ENCODE results near the gene FAM167B.

FAM167B gene

GRCh38 chr1:32246888-32247273 lies at the start of gene FAM167B:
TSS of gene FAM167B (plus strand) at chr1:32247222. CDS start at chr1:32247422, 200 bp downstream.
- DNase-seq, result no peak

- DNase-seq, result no peak
Measured at GRCh38 chr1:32197837-32198236, 49.2 kb upstream of the FAM167B start.

GRCh38 chr1:32198237-32199042 lies 48.6 kb upstream of the FAM167B start:
- no peak for DNase-seq

GRCh38 chr1:32199043-32199716 lies 47.8 kb upstream of the FAM167B start:
- no peak for DNase-seq

DNA sequence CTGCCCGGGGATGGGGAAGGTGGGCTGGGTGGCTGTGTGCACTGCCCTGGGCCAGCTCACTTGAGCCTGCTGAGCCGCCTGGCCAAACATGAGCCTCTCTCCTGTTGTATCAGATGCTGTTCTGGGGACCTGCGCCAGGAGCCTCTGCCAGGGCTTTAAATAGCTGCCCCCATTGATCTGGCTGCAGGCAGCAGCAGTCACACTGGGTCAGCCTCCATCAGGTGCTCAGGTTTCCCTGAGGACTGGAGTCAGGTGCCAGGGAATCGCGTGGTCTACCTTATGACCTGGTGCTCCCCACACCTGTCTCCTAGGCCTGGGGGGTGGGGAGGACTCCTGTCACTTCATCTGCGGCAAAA lies 47.3 kb upstream of the FAM167B start:
- DNase-seq, result no peak

DNA sequence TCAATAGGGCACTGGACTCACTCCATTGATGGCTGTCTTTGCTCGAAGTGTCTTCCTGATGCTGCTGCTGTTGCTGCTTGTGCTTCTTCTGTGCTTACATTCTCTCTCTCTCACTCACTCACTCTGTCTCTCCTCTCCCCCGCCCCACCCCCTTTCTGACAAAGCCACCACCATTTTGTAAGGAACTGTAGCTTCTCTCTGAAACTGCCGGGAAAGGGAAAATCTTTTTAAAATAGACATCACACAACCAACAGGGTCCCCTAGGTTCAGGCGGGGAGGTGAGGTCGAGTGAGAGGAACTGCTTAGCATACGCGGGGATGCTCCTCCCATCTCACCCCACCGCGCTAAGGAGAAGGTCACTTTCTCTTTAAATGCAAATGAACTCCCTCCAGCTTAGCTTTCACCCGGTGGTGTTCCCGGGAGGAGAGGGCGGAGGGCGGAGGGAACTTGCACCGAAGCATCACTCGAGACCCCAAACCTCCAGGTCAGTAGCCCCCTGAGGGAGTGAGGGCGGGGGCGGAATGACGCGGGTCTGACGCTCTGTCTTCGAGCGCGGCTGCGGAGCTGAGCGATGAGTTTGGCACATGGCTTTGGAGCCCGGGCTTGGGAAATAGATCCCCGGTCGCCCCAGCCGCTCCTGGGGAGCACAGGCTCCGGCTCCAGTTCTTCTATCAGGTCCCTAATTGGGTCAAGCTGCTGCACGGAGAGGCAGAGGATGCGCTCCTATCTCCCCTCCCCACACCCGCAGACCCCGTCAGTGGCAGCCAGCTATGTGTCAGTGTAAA lies 46.6 kb upstream of the FAM167B start, which contains the start of gene CCDC28B:
Gene CCDC28B, plus strand, starts transcription at position 370 of the 785 bp plus-strand sequence. CDS start 1,341 bp downstream, outside the sequence.
- DNase-seq, result peak; percentile 48 to 65

GRCh38 chr1:32201011-32201855 lies 45.8 kb upstream of the FAM167B start:
- peak in 1 of 2 donors; percentile 15 for DNase-seq

GRCh38 chr1:32204943-32205361 lies 42.1 kb upstream of the FAM167B start:
- no peak for DNase-seq

DNA sequence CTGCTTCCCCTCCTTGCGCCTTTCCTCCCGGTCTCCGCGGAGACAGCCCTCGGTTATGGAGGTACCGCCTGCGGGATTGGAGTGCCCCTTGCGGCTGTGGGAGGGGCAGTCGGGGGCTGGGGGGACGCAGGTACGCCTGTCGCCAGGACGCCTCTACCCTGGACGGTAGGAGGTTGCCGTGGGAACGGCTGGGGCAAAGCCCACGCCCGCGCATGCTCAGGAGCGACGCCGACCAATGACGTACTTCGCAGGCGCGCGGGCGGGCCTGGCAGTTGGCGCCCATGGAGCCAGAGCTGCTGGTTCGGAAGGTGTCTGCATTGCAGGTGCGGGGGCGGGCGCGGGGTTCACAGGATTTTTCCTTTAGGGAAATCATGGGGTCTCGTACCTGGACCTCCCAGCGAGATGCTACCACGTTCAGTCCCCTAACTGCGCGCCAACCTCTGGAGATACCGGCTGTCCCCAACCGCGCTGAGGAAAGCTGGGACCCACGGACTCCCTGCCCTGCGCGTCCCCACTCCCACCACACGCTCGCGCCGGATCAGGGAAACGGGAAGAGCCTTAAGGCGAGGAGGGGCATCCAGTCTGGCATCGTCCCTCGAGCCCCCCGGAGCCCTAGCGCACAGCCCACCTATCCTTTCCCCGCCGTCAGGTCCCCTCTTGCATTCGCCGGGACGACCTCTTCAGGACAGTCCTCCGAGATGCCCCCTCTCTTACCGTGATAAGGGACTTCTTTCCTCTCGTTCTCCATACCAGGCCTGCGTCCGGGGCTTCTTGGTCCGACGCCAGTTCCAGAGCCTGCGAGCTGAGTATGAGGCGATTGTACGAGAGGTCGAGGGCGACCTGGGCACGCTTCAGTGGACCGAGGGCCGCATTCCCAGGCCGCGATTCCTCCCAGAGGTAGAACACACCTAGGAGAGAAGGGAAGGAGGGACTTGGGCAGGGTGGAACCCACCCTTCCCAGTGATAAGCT lies 41.3 kb upstream of the FAM167B start, which contains the start of gene IQCC:
Gene IQCC, plus strand, starts transcription at position 271 of the 970 bp plus-strand sequence. Its CDS starts 11 bp downstream, at position 282.
- DNase-seq, result peak; percentile 74 to 81

DNA sequence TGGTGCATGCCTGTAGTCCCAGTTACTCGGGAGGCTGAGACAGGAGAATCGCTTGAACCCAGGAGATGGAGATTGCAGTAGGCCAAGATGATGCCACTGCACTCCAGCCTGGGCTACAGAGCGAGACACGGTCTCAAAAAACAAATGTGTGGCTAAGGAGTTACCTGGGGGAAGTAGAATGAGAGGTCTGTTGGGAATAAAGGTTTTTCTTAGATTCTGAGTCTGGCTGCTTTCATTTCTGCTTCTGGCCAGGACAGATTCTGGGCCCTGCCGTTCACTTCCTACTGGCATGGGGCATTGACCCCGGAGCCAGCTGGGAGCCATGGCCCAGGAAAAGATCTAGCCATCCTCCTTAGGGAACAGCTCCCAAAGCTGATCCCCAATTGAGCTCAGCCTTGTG lies 38.6 kb upstream of the FAM167B start:
- no peak for DNase-seq

DNA sequence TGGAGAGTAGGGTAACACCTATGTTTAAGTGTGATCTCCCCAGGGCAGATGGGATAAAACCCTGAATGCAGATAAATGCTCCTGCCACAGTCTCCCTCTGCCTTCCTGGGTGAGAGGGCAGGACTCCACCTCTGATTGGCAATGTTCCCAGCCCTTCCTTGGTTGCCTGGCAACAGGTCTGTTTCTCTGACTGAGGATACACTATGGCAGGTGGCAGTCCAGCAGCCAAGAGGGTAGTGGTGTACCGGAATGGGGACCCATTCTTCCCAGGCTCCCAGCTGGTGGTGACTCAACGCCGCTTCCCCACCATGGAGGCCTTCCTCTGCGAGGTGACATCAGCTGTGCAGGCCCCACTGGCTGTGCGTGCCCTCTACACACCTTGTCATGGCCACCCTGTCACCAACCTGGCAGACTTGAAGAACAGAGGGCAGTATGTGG lies 38.1 kb upstream of the FAM167B start, which contains the start of gene DCDC2B:
Gene DCDC2B, plus strand, starts transcription at position 199 of the 438 bp plus-strand sequence. Its CDS starts 5 bp downstream, at position 204.
- DNase-seq, result no peak

DNA sequence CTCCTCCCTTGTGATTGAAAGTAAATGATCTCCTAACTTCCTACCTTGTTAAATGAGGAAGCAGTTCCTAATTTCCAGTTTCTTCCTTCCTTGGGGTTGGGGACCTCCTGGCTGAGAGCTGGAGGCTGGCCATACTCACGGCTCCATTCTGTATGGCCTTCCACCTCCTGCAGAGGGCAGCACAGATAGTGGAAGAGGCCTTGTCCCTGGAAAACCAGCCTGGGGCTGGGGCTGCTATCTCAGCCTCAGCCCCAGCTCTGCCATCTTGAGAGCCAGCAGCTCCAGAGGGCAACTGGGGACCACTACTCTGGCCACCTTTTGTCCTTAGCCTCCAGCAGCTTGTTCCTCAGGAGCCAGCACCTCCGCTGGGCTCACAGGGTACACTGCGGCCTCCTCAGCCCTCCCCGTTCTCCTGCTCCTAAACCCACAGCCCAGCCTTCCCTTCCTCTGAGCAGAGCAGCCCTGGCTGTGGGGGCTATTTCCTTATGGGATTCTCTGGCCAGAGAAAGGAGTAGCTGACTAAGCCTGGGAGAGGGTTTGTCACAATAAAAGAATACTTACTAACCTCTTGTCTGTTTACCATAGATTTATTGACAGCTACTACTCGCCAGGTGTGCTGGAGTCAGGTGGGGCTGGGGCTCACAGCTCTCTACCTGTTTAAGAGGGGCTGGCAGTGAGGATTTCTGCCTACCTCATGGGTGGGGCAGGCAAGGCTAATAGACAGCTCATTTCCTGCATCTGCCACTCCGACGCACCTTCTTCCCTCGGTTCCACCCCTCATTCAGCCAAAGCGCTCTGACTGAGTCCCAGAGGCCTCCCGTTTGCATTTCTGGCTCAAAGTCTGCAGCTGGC lies 31.2 kb upstream of the FAM167B start:
- DNase-seq, result peak; percentile 15 to 20

DNA sequence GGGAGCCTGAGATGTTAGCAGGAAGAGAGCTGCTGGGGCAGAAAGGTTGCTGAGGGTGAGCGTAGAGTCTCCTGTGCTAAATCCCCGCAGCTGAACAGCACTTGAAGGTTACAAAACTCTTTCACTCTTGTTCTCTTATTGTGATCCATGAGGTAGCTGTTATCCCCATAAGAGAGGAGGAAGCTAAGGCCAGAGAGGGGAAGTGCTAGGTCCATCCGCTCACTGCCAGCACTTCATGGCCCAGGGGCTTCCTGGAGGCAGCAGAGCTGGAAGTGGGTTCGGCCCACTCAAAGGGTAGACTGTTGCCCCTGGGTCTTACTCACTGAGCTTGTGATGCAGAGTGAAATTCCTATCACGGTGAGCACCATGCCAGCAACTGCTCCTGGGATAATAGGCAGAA lies 30.5 kb upstream of the FAM167B start:
- no peak for DNase-seq

DNA sequence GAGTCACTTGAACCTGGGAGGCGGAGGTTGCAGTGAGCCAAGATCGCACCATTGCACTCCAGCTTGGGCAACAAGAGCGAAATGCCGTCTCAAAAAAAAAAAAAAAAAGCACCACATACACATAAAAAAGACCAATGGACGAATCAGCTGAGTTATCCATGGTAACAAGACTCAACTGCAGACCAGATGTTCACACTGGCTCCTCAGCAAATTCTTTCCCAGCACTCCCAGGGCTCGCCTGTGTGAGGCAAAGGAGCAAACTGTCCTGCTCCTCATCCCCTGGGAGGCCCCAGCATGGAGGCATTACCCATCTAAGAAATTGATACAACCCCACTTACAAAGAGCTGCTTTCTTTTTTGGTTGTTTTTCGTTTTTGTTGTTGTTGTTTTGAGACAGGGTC lies 28.0 kb upstream of the FAM167B start:
- no peak for DNase-seq

DNA sequence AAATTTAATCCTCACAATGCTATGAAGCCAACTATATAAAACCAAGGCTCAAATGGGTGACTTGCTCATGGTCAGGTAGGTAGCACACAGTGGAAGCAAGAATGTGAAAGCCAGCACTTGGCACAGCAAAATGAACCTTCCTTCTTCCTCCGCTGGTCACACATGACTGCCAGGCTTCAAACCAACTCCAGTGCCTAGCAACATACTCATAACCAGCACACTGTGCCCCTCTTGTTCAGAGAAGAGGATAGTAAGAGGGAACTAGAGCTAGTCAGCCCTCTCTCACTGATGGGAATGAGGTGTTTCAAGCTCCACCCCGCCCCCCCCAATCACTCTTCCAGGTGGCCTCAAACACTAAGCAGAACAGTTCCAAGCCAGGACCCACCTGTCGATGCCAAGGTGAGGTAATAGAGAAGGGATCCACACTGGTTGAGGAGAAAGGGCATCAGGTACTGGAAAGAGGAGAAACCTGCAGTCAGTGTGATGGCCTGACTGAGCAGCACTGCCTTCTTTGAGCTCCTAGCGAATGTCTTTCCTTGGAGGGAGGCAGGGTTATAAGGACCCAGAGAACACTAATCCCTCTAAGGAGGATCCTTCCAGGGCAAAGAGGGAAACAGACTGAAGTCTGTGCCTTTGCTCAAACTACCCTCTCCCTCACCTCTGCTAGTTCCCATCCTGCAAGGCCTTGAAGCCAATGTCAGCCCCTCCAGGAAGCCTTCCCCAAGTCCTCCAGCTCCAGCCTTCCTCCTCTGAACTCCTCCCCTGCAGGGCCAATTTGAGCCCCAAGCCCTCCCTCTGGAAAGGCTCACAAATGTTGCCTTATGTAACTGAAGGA lies 26.1 kb upstream of the FAM167B start:
- DNase-seq, result no peak

DNA sequence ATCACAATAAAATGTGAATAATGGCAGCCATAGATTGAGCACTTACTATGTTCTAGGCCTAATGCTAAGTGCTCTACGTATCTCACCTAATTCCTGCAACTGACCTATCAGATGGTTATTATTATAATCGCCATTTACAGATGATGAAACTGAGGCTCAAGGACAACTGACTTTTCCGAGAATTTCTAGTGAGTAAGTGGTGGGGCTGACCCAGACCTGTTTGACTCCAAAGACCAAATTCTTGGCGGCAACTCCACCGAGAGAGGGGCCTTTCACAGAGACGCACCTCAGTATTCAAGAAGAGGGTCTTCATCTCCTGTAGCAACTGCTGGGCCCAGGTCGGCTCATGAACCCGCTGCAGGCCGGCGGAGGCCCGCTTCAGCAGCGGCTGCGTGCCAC lies 25.4 kb upstream of the FAM167B start:
- no peak for DNase-seq

DNA sequence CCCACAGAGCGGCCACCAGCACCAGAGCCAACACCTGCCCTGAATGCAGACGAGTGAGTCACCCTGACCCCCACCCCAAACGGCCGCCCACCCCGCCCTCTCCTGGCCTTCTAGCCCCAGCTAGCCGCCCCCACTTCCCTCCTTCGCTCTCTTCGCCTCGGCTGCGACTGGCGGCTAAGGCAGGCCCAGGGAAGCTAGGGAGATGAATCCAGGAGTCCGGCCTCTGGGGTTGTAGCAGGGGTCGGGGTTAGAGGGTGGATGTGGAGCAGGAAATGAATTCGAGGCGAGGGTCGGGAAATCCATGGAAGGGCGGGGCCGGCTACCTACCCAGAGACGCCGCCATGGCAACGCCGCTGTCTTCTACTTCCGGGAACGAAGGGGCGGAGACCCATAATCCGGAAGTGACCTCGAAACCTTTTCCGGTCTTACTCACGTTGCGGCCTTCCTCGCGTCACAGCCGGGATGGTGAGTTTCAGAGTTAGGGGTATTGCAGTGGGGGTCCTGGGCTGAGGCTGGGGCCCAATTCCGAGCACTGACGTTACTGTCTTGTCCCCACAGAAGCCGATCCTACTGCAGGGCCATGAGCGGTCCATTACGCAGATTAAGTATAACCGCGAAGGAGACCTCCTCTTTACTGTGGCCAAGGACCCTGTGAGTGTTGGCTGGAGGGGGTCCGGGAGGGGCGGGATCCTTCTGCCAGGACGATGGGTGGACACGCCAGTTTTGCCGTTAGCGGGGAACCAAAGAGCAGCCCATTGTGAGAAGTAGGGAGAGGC lies 24.9 kb upstream of the FAM167B start, which contains the start of the genes EIF3I and TMEM234:
Gene EIF3I, plus strand, starts transcription at position 428 of the 776 bp plus-strand sequence. Its CDS starts 35 bp downstream, at position 463.
Gene TMEM234, minus strand, starts transcription at position 374 of the 776 bp plus-strand sequence. Its CDS starts 31 bp downstream, at position 343.
- peak; percentile 77 to 84 for DNase-seq

GRCh38 chr1:32223683-32224082 lies 23.3 kb upstream of the FAM167B start:
- DNase-seq, result no peak
